GM12878 (cell line): ENCODE results near the gene MMP11. TPM values are rescaled to one million over a fixed set of nuclear protein-coding genes. Genes with fewer than 3 reads are reported as not detected.

ENCODE experiments used
- ATF3 ChIP-seq: IDR thresholded peaks from 2 replicates; pipeline ENCODE4 v1.6.1; 2011; ENCODE audit warnings: low read depth, mild to moderate bottlenecking, low read length, moderate library complexity, borderline replicate concordance; ENCODE audit errors: extremely low read depth
- PRDM15 ChIP-seq: fragments of 450-650 bp; formaldehyde crosslinking; IDR thresholded peaks from 2 replicates; pipeline ENCODE4 v1.4.0; 2020; ENCODE audit warnings: mild to moderate bottlenecking, moderate library complexity
- ZNF217 ChIP-seq: fragments of 450-650 bp; IDR thresholded peaks from 2 replicates; pipeline ENCODE4 v1.6.1; 2017; ENCODE audit warnings: antibody characterized with exemption, mild to moderate bottlenecking
- polyA plus RNA-seq, 11 experiments: library from polyadenylated mRNA; depleted of rRNA in 4 of 11; unstranded in 6 of 11; stranded (reverse) in 5 of 11; fragments of >200 nt; fragmentation: Nextera tagmentation in 4 of 11; fragmentation: Illumina TruSeq in 1 of 11; extraction: Ambion mirVana in 4 of 11; extraction: Trizol in 1 of 11; gene quantifications; 1 replicate in 1 of 11; 2 replicates in 10 of 11; pipeline versions ENCODE4 v1.2.1 to v1.2.3, GENCODE V29; 2011 to 2016; ENCODE audit warnings: inconsistent platforms in 2 of 11, missing spikeins in 2 of 11, low read depth in 1 of 11
- total RNA-seq, 4 experiments: library from RNA; depleted of rRNA in 3 of 4; stranded (reverse); fragments of >200 nt in 3 of 4; fragmentation: Illumina TruSeq in 1 of 4; extraction: Trizol in 1 of 4; gene quantifications; 2 replicates each; pipeline versions ENCODE4 v1.2.1 to v1.2.3, GENCODE V29; 2013 to 2021
- TF ChIP-seq, protein P1 (sequence below), 3 experiments: IDR thresholded peaks in 2 of 3; conservative IDR thresholded peaks in 1 of 3; 2 replicates each; pipeline ENCODE4 v1.5.1; 2011; ENCODE audit warnings: low read depth in 3 of 3, low read length in 3 of 3, mild to moderate bottlenecking in 3 of 3, control low read depth in 2 of 3, moderate library complexity in 2 of 3, inconsistent platforms in 1 of 3, mixed read lengths in 1 of 3; ENCODE audit not compliant: control insufficient read depth in 2 of 3, insufficient read depth in 1 of 3; ENCODE audit errors: extremely low read depth in 1 of 3
- TF ChIP-seq, protein P2 (sequence below): fragments of 450-650 bp; IDR thresholded peaks from 2 replicates; pipeline ENCODE4 v1.6.1; 2016; ENCODE audit warnings: mild to moderate bottlenecking

The MMP11 gene
- total and polyA plus RNA-seq, 10 of the 15 experiments (the other 5 are each of a cell fraction or from before 2014, with no cell fraction given), result 0.03 to 1.1 (median 0.31) TPM; not detected in 2

GRCh38 chr22:23775779-23776375 lies 3.2 kb downstream of the MMP11 start (continued):
- TF ChIP-seq PRDM15 (CRISPR knock-in tag), result no peak
- no peak for TF ChIP-seq ZNF217
- TF ChIP-seq ATF3, result no peak
- TF ChIP-seq, protein P1, sequence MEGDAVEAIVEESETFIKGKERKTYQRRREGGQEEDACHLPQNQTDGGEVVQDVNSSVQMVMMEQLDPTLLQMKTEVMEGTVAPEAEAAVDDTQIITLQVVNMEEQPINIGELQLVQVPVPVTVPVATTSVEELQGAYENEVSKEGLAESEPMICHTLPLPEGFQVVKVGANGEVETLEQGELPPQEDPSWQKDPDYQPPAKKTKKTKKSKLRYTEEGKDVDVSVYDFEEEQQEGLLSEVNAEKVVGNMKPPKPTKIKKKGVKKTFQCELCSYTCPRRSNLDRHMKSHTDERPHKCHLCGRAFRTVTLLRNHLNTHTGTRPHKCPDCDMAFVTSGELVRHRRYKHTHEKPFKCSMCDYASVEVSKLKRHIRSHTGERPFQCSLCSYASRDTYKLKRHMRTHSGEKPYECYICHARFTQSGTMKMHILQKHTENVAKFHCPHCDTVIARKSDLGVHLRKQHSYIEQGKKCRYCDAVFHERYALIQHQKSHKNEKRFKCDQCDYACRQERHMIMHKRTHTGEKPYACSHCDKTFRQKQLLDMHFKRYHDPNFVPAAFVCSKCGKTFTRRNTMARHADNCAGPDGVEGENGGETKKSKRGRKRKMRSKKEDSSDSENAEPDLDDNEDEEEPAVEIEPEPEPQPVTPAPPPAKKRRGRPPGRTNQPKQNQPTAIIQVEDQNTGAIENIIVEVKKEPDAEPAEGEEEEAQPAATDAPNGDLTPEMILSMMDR (IDR thresholded peaks at IDR 0.05 in 2 of 3, conservative IDR thresholded peaks at IDR 0.05 in 1 of 3; ENCODE audit: control insufficient read depth in 2 of 3, extremely low read depth in 1 of 3, insufficient read depth in 1 of 3, low read depth in 3 of 3, low read length in 3 of 3), result no peak; a peak in 1 of 6 replicates
- TF ChIP-seq, protein P2, sequence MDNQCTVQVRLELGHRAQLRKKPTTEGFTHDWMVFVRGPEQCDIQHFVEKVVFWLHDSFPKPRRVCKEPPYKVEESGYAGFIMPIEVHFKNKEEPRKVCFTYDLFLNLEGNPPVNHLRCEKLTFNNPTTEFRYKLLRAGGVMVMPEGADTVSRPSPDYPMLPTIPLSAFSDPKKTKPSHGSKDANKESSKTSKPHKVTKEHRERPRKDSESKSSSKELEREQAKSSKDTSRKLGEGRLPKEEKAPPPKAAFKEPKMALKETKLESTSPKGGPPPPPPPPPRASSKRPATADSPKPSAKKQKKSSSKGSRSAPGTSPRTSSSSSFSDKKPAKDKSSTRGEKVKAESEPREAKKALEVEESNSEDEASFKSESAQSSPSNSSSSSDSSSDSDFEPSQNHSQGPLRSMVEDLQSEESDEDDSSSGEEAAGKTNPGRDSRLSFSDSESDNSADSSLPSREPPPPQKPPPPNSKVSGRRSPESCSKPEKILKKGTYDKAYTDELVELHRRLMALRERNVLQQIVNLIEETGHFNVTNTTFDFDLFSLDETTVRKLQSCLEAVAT, result no peak
